Fibroblast of peridontal ligament (primary cell): ENCODE measurements around the gene MAZ.
"Not testable (repeated sequence)": the region's sequence is repeated elsewhere in the genome, so short reads cannot be mapped to it uniquely, and the experiment has no call there.

Experiments
- DNase-seq: peaks from one replicate; pipeline ENCODE4 v3.0.0-alpha.2; 2010; ENCODE audit errors: extremely low read depth

Gene MAZ

DNA sequence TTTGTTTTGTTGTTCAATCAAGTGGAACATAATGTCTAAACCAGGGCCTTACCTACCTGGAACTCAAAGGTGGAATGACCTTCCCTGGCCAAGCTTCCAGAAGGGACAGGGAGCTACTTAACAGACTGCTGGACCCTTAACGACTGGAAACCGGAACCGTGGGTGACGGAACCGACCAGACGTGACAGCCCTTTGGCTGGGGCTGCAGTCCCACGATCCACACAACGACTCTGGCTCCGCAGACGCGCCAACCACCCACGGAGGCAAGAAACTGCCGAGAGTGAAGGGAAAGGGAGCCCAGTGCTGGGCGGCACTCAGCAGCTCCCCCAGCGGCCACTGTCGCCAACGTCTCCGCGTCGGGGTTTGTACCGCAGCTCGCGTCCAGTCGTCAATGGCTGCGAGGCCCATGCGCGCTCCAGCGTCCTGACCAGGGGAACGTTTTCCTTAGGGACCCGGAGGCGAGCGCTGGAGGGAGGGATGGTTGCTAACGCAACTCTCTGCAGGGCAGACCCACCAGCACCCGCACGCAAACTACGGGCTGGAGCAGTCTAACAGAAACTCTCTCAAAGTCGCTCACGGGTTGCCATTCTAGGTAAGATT lies 21.3 kb upstream of the MAZ start:
- peak; percentile 56 for DNase-seq

DNA sequence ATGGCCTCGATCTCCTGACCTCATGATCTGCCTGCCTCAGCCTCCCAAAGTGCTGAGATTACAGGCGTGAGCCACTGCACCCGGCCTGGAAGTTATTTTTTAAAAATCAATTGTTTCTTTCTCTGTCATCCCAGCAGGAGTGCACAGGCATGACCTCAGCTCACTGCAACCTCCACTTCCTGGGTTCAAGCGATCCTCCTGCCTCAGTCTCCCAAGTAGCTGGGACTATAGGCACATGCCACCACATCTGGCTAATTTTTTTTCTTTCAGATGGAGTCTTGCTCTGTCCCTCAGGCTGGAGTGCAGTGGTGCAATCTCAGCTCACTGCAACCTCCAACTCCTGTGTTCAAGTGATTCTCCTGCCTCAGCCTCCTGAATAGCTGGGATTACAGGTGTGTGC lies 19.2 kb upstream of the MAZ start:
- not testable (repeated sequence) for DNase-seq

DNA sequence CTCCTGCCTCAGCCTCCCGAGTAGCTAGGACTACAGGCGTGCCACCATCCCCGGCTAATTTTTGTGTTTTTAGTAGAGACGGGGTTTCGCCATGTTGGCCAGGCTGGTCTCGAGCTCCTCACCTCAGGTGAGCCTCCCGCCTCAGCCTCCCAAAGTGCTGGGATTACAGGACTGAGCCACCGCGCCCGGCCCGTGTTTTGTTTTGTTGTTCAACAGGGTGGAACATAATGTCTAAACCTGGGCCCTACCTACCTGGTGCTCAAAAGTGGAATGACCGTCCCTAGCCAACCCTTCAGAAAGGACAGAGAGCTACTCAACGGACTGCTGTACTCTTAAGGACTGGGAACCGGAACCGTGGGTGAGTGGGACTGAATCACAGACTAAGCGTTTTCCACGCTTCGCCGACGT lies 16.6 kb upstream of the MAZ start:
- DNase-seq = peak; percentile 19

DNA sequence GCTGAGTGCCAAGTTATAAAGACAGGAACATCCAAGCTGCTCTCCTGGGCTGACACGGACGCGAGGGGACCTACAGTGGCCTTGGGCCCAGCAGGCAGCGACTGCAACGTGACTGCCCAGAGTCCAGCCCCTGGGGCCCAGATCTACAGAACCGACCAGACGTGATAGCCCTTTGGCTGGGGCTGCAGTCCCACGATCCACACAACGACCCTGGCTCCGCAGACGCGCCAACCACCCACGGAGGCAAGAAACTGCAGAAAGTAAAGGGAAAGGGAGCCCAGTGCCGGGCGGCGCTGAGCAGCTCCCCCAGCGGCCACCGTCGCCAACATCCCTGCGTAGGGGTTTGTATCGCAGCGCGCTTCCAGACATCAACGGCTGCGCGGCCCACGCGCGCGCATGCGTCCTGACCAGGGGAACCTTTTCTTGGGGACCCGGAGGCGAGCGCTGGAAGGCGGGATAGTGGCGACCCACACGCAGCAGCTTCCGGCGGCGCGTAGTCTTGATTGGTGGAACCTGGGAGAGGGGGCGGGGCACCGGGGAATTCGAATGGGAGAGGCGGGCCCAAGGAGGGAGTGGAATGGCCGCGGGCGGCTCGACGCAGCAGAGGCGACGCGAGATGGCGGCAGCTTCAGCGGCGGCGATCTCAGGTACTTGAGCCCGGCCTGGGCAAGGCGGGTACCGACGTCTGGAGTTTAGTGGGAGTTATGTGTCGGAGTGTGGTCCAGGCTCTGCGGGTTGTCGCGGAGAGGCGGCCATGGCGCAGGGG lies 16.0 kb upstream of the MAZ start, which contains the start of gene KIF22:
TSS of gene KIF22 (plus strand) at position 569 of the 766 bp plus-strand sequence. CDS start at position 578, 9 bp downstream.
- DNase-seq = peak; percentile 98

DNA sequence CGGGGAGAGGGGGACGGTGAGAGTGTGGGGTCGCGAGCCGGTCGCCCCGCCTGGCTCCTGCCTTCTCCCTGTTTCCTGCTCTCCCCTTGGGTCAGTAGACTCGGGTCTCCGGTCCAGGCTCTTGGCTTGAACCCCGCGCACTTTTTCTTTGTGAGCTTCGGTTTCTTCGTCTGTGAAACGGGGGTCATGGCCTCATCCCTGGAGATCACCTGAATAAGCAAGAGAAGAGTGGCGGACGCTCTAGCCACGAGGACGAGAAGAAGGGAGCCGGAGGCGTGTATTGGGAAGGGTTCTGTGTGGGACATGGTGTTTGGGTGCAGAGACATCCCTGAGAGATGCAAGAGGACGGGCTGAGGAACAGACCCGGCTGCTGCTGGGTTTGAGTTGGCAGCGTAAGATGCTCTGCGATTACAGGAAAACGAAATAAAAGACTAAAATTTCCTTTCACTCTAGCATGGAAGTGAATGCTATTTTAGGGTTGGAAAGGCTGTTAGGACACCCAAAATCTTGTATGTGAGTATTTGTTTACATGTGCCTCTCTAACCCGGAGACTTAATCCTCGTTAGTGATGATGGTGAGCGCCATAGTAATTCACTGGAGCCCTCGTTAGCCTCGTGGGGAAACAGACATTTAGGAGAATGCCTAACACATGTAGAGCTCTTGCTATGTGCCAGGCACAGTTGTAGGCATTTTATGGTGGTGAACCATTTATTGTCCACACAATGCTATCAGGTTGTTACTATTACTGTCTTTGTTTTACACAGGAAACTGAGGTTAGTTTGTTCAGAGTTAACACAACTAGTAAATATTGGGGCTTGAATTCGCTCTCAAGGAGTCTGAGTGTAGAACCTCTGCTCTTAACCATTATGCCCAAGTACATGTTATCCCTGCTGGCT lies 15.1 kb upstream of the MAZ start:
- DNase-seq = no peak

DNA sequence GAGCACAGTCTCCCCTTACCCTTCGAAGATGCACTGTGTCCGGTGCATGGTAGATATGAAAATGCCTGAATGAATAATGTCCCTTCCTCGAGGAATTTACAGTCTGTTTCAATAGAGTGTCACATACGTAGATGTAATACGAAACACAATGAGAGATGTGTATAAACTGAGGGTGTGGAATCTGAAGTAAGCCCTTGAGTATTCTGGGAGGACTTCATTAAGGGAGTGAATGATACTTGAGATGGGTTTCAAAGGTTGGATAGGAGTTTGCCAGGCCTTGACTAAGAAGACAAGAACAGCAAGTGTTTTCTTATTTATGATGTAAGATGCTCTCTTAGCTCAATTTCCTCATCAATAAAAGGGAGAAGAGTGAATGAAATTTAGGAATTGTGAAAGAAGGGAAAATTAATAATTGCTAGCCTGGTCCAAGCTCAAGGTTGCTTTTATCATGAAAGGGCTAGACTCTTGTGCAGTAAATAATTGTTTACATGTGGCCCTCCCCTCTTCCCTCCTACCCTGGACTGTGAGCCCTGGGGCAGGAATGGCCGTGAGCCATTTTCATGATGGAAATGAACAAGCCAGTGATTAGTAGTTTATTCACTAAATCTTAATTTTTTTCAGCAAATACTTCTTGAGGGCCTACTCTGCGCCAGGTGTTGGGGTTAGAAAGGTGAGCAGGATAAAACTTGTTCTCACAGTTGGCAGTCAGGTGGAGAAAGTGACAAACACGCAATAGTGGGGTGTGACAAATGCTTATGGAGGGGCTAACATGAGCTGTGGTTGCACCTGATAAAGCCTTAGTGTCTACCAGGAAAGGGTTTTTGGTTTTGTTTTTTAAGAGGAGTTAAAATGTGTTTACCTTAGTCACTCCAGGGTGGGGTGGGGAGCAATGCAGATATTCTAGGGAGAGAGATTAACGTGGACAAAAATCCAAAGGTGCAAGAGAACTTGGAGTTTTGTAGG lies 14.2 kb upstream of the MAZ start:
- DNase-seq = no peak

DNA sequence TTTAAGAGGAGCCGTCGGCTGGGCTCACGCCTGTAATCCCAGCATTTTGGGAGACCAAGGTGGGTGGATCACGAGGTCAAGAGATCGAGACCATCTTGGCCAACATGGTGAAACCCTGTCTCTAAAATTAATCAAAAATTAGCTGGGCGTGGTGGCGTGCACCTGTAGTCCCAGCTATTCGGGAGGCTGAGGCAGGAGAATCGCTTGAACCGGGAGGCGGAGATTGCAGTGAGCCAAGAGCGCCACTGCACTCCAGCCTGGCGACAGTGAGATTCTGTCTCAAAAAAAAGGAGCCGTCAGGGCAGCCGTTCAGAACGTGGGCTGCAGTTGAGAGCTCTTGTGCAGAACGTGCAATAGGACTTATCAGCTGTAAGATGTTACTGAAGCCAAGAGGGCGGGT lies 13.2 kb upstream of the MAZ start:
- DNase-seq = not testable (repeated sequence)

DNA sequence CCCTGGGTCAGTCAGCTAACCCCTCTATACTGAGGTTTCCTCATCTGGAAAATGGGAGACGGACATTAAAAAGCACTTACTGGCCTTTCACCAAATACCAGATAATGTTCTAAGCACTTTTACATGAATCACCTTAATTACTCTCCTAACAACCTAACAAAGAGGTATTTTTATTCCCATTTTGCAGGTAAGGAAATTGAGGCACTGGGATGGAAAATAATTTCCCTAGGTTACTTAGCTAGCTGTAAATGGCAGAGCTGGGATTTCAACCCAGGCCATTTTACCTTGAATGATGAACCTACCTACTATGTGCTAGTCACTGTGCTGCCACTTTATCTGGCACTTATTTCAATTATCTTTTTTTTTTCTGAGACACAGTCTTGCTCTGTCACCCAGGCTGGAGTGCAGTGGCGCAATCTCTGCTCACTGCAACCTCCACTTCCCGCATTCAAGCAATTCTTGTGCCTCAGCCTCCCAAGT lies 12.1 kb upstream of the MAZ start:
- no peak for DNase-seq

DNA sequence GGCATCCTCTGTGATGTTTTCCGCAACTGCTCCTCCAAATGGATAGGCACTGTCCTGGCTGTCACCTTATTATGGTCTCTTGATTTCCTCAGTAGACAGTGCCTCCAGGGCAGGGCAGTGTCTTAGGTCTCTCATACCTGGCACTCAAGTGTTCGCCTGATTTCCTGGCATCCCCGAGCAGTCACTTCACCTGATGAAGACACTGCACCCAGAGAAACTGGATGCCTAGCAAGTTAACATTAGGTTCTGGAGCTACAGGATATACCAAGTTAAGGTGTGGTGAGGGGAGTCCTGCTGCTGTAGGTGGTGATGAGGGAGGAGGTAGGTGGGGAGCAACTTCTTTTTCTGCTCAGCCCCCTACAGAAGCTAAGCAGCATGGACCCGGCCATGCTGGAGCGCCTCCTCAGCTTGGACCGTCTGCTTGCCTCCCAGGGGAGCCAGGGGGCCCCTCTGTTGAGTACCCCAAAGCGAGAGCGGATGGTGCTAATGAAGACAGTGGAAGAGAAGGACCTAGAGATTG lies 3.9 kb upstream of the MAZ start:
- no peak for DNase-seq

DNA sequence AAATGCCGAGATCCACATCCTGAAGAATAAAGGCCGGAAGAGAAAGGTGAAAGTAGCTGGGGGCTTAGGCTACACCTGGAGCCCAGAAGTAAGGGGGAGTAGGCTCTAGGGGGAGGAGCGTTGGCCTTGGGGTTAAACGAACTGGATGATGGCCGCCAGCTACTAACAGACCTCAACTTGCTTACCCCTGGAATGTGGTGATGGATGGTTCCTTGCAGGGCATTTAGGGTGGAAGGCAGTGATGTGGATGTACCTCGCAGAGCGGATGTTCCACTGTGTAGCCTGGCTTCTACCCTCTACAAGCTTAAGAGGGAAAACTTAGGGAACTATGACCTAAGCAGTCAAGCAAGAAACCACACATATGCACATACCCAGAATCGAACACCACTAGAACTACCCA lies 2.3 kb upstream of the MAZ start:
- DNase-seq = no peak

DNA sequence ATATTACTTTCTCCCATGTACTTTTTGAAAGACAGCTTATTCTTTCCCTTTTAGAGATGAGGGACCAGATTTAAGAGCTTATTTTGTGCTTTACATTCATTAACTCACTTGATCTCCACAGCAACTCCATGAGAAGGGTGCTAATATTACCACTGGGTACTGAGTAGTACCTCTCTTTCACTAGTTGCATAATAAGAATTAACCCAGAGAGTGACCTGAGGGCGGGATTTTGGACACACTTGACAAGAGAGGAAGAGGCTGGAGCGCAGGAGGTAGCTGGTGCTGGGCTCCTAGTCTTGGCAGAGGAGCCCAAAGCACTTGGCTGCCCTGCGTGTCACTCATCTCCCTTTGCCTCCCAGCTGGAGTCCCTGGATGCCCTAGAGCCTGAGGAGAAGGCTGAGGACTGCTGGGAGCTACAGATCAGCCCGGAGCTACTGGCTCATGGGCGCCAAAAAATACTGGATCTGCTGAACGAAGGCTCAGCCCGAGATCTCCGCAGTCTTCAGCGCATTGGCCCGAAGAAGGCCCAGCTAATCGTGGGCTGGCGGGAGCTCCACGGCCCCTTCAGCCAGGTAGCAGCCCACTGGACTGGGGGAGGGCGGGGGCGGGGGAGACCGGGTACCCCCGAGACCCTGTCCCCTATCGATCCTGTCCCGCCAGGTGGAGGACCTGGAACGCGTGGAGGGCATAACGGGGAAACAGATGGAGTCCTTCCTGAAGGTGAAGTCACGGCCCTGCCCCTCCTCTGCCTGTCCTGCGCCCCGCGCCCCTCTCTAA lies 1.7 kb upstream of the MAZ start:
- DNase-seq = no peak

DNA sequence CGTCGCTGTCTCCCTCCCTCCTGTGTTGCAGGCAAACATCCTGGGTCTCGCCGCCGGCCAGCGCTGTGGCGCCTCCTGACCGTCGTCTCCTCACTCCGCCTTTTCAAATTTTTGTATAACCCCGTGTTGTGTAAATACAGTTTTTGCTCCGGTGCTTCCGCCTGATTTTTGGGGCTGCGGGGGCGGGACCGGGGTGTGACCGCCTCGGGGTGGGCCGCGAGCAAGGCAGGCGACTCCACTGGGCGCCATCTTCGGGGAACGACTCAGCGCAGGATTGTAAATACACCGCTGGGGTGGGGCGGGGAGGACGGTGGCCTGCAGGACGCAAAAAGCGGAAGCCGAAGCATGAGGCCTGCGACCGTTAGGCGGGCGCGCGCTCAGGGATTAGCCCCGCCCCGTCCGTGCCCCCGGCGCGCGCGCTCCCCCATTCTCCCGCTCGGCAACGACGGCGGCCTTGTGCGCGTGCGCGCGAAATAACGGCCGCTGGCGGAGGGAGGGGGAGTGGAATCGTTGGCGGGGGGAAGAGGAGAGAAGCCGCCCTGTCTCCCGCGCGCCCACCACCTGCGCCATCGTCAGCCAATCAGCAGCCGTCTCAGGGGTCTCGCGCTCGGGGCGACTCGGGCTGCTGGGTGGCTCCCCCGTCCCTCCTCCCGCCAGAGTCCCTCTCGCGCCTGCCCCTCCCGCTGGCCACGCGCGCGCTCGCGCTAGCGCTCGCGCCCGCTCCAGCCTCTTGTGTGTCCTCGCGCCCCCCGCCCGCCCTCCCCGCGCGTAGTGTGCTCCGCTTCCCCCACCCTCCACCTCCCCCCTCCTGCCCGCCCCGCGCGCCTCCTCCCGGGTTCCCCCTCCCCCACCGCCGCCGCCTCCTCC lies 864 bp upstream of the MAZ start:
- DNase-seq = peak; percentile 95

DNA sequence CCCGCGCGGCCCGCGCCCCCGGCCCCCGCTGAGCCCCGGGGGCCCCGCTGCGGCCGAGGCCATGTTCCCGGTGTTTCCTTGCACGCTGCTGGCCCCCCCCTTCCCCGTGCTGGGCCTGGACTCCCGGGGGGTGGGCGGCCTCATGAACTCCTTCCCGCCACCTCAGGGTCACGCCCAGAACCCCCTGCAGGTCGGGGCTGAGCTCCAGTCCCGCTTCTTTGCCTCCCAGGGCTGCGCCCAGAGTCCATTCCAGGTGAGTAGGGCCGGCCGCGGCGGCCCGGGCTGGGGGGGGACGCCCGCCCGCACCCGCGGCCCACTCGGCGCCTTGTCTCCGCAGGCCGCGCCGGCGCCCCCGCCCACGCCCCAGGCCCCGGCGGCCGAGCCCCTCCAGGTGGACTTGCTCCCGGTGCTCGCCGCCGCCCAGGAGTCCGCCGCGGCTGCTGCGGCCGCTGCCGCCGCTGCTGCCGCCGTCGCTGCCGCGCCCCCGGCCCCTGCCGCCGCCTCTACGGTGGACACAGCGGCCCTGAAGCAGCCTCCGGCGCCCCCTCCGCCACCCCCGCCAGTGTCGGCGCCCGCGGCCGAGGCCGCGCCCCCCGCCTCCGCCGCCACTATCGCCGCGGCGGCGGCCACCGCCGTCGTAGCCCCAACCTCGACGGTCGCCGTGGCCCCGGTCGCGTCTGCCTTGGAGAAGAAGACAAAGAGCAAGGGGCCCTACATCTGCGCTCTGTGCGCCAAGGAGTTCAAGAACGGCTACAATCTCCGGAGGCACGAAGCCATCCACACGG lies 504 bp downstream of the MAZ start:
- DNase-seq = no peak

DNA sequence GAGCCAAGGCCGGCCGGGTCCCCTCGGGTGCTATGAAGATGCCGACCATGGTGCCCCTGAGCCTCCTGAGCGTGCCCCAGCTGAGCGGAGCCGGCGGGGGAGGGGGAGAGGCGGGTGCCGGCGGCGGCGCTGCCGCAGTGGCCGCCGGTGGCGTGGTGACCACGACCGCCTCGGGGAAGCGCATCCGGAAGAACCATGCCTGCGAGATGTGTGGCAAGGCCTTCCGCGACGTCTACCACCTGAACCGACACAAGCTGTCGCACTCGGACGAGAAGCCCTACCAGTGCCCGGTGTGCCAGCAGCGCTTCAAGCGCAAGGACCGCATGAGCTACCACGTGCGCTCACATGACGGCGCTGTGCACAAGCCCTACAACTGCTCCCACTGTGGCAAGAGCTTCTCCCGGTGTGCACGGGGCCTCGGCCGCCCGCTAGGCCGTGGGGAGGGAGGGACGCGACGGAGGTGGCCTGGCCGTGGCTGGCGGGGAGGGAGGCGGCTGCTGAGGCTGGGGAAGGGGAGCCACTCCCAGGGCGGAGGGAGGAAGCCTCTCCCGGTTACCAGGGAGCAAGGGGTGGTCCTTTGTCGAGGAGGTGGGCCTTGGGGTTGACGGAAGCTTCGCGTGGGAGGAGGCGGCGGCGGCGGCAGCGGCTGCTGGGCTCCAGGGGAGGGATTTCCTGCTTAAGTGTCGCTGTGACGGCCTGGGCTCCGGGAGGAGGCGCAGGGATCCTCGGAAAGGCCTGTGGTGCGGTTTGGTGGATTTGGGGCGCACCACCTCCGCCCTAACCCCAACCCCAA lies 1.3 kb downstream of the MAZ start:
- DNase-seq = peak; percentile 90

DNA sequence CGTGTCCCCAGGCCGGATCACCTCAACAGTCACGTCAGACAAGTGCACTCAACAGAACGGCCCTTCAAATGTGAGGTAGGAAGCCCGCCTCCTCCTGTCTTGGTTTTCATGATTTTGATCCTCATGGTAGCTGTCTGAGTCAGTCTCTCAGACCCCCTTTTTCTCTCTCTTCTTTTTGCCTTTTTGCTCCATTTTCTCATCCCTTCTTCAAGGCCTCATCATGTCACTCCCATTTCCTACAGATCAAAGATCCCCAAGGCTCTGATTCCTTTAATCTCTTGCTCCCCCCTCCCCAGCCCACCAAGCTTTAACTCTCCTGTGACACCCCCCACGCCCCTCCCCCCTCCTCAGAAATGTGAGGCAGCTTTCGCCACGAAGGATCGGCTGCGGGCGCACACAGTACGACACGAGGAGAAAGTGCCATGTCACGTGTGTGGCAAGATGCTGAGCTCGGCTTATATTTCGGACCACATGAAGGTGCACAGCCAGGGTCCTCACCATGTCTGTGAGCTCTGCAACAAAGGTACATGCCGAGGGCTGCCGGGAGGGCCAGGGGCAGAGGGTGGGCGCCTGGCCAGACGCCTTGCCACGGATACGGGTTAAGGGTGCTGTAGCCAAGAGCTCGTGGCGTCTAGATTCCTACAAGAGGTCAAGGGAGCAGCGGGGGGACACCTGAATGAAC lies 2.0 kb downstream of the MAZ start:
- no peak for DNase-seq

DNA sequence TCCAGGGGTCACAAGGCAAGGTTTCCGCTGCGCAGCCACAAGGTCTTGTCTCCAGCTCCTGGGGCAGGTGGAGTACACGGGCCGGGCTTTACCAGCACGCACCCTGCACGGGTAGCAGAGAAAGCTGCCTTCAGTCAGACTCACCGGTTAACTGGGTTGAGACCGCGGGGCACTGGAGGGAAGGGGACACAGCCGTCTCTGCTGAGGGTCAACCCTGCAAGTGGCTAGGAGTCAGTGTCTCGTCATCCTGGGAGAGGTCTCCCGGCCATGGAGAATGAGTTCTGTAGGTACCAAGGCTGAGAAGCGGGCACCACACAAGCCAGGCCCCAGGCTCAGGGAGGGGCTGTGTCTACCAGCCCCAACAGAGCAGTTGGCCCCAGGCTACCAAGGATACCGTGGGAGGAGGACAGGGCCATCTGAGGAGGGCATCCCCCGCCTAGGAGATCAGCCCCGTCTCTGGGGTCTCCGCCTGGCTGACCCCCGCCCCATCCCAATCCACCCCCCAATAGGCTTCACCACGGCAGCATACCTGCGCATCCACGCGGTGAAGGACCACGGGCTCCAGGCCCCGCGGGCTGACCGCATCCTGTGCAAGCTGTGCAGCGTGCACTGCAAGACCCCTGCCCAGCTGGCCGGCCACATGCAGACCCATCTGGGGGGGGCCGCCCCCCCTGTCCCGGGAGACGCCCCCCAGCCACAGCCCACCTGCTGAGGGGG lies 2.9 kb downstream of the MAZ start:
- DNase-seq = no peak
